ENCODE results near the gene FYB2.

FYB2 gene

GRCh38 chr1:56837244-56837939, 18.2 kb upstream of the FYB2 start:
- POLR2A ChIA-PET: no interaction called here
- DNase-seq (ENCODE audit: low read depth, low spot score): no peak
- CTCF ChIA-PET: interaction anchor here (0.7 to 1.4 kb wide), 3 partner anchors 13 to 141 kb away, joined by 3 to 6 read pairs (median 3); no protein-coding TSS in a partner anchor
- H3K4me3 ChIP-seq (ENCODE audit: low read depth, low read length): no peak overlapping the region
- TF ChIP-seq, protein P1, sequence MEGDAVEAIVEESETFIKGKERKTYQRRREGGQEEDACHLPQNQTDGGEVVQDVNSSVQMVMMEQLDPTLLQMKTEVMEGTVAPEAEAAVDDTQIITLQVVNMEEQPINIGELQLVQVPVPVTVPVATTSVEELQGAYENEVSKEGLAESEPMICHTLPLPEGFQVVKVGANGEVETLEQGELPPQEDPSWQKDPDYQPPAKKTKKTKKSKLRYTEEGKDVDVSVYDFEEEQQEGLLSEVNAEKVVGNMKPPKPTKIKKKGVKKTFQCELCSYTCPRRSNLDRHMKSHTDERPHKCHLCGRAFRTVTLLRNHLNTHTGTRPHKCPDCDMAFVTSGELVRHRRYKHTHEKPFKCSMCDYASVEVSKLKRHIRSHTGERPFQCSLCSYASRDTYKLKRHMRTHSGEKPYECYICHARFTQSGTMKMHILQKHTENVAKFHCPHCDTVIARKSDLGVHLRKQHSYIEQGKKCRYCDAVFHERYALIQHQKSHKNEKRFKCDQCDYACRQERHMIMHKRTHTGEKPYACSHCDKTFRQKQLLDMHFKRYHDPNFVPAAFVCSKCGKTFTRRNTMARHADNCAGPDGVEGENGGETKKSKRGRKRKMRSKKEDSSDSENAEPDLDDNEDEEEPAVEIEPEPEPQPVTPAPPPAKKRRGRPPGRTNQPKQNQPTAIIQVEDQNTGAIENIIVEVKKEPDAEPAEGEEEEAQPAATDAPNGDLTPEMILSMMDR (IDR thresholded peaks at IDR 0.05; ENCODE audit: insufficient read depth, low read length, missing control alignments): no peak

DNA sequence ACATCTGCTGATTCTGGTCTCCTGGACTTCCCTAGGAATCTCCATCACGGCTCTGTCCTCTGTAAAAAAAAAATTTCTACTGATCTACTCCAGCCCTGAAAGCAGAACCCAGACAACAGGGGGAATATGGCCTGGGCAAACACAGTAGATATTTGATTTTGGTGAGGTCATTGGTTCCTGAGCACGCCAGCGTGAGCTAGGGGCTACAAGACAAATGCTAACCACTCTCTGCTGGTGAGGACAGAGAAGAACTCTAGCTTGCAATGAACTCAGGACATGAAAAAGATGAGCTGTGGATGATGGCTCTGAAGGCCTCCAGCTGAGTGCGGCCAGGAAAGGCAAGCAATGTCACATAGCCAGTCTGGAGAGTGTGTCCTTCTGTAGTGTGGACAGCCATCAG, 17.2 kb upstream of the FYB2 start:
- ChIA-PET CTCF (interaction anchor here (1.2 to 1.4 kb wide), 2 partner anchors 15 to 142 kb away, joined by 3 to 6 read pairs; no protein-coding TSS in a partner anchor), POLR2A (no interaction called here)
- TF ChIP-seq, protein P1 (IDR thresholded peaks at IDR 0.05; ENCODE audit: insufficient read depth, low read length, missing control alignments): no peak
- no peak for DNase-seq (ENCODE audit: low read depth, low spot score)
- H3K4me3 ChIP-seq (ENCODE audit: low read depth, low read length): no peak overlapping the region

GRCh38 chr1:56835657-56836056, 16.5 kb upstream of the FYB2 start:
- no peak overlapping the region for H3K4me3 ChIP-seq (ENCODE audit: low read depth, low read length)
- TF ChIP-seq, protein P1 (IDR thresholded peaks at IDR 0.05; ENCODE audit: insufficient read depth, low read length, missing control alignments): no peak
- no peak for DNase-seq (ENCODE audit: low read depth, low spot score)
- ChIA-PET POLR2A (no interaction called here), CTCF (interaction anchor here (1.2 kb wide), 1 partner anchor 143 kb away, joined by 3 read pairs; no protein-coding TSS in a partner anchor)

- TF ChIP-seq, protein P1 (IDR thresholded peaks at IDR 0.05; ENCODE audit: insufficient read depth, low read length, missing control alignments): no peak
- CTCF ChIA-PET: interaction anchor here (2.0 to 2.3 kb wide), 2 partner anchors 13 to 134 kb away, joined by 6 to 14 read pairs; no protein-coding TSS in a partner anchor
- POLR2A ChIA-PET: no interaction called here
- DNase-seq (ENCODE audit: low read depth, low spot score): no peak
- no peak overlapping the region for H3K4me3 ChIP-seq (ENCODE audit: low read depth, low read length)
Measured at GRCh38 chr1:56834137-56834900, 15.1 kb upstream of the FYB2 start.

DNA sequence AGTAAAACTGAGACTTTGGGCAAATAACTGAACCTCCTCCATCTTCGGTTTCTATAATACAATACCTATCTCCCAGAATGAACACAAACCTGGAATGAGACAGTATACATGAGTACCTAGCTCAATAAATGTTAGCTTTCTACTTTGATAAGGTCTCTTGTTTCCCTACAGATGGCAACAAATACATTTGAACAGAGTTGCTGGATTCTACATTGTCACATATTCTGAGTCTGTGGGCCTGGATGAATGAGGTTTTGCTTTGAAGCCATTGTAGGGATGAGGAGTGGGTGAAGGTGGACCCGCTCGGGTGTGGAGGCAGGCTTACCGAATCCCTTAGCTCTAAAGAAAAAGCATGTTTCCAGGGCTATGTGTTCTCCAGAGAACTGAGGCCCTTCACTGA, 13.9 kb upstream of the FYB2 start:
- TF ChIP-seq, protein P1 (IDR thresholded peaks at IDR 0.05; ENCODE audit: insufficient read depth, low read length, missing control alignments): no peak
- no peak for DNase-seq (ENCODE audit: low read depth, low spot score)
- no peak overlapping the region for H3K4me3 ChIP-seq (ENCODE audit: low read depth, low read length)
- CTCF ChIA-PET: interaction anchor here (0.7 to 3.8 kb wide), 11 partner anchors 9 to 1213 kb away, joined by 3 to 17 read pairs (median 5); partner anchors contain the start of gene DAB1
- POLR2A ChIA-PET: no interaction called here
